GM20000 (cell line): ENCODE measurements around the gene IL31.

ENCODE experiments used
- DNase-seq: peaks from one replicate; pipeline ENCODE4 v3.0.0; 2012; ENCODE audit warnings: low spot score
- TF ChIP-seq, protein P1 (sequence below): IDR thresholded peaks from 2 replicates; pipeline ENCODE4 v1.5.1; 2012; ENCODE audit warnings: mild to moderate bottlenecking, control low read depth; ENCODE audit errors: extremely low read depth, missing control alignments

IL31 gene

DNA sequence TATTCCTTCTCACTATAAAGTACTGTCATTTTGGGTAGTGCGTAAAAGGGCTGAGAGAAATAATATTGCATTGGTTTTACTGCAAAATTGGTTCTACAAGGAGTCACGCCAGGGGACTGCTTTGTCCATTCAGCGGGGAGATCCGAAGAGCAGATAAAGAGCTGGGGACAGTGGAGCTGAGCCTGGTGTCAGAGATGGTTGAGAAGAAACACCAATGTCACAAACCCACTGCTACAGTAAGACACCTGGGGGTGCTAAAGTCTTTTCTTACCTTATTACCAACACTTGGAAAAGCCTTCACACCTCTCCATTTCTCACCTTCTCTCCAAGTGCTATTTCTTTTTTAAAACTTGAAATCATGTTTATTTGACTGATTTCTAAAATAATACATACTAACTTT, 14.1 kb downstream of the IL31 start:
- no peak for DNase-seq
- TF ChIP-seq, protein P1, sequence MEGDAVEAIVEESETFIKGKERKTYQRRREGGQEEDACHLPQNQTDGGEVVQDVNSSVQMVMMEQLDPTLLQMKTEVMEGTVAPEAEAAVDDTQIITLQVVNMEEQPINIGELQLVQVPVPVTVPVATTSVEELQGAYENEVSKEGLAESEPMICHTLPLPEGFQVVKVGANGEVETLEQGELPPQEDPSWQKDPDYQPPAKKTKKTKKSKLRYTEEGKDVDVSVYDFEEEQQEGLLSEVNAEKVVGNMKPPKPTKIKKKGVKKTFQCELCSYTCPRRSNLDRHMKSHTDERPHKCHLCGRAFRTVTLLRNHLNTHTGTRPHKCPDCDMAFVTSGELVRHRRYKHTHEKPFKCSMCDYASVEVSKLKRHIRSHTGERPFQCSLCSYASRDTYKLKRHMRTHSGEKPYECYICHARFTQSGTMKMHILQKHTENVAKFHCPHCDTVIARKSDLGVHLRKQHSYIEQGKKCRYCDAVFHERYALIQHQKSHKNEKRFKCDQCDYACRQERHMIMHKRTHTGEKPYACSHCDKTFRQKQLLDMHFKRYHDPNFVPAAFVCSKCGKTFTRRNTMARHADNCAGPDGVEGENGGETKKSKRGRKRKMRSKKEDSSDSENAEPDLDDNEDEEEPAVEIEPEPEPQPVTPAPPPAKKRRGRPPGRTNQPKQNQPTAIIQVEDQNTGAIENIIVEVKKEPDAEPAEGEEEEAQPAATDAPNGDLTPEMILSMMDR = no peak

DNA sequence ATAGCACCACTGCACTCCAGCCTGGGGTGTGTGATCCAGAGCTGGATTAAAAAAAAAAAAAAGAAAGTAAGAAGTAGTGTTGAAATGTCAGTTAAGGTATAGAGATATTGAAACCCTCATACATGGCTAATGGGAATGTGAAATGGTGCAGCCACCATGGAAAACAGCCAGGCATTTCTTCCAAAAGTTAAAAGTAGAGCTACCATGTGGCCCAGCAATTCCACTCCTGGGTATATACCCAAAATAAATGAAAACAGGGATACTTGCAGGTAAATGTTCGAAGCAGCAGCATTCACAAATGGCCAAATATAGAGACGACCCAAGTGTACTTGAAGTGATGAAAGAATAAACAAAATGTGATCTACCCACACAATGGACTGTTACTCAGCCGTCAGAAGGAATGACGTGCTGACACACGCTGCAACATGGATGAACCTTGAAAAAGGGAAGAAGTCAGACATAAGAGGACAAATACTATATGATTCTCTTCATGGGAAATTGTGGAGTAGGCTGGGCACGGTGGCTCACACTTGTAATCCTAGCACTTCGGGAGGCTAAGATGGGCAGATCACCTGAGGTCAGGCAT, 15.2 kb downstream of the IL31 start:
- DNase-seq = no peak
- TF ChIP-seq, protein P1 = no peak

DNA sequence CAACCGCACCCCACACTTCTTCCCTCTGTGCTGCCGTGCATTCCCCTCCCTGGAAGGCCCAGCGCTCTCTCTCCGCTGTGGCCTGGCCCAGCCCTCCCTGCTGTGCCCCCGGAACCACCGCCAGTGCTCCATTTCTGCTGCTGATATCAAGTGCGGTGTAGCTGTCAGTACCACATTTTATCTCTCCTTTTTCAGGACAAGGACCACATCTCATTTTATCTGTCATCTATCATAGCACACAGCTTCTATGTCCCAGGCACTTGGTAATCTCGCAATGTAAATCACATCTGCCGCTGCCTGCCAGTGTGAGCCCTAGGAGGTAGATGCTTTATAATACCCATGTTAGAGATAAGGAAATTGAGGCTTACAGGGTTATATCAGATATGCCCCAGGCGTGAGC, 18.3 kb downstream of the IL31 start:
- no peak for DNase-seq
- TF ChIP-seq, protein P1 = no peak

DNA sequence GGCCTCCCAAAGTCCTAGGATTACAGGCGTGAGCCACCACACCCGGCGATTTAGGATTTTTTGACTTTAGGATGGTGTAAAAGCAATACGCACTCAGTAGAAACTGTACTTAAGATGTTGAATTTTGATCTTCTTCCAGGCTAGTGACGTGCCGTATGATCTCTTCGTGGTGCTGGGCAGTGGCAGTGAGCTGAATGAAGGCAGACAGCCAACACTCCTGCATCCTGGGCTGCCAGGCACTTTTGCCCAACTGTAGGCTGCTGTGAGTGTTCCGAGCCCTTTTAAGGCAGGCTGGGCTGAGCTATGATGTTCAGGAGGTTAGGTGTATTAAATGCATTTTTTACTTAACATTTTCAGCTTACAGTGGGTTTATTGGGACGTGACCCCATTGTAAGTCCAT, 21.3 kb downstream of the IL31 start:
- TF ChIP-seq, protein P1 = no peak
- DNase-seq = no peak

DNA sequence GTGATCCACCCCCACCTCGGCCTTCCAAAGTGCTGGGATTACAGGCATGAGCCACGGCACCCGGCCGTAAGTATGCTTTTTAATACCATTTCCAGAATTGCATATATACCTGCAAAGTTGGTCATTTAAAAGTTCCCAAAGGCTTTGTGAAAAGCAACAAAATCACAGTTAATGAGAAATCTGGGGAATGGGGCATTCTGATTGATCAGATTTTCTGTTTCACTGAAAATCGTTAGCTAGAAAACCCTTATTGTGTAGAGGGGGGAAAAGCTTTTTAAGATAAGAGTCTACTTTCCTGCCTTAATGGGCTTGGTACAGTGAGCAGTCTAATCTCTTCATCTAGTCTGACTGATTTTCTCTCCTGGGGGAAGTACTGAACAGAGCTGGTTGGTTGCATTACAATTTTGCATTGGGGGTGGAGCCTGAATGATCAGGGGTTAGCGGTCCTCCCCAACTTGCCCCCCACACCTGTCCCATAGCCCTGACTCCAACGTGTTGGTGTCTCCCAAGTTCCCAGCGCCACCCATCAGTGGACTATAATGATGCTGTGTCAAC, 23.8 kb downstream of the IL31 start:
- no peak for DNase-seq
- TF ChIP-seq, protein P1 = no peak

DNA sequence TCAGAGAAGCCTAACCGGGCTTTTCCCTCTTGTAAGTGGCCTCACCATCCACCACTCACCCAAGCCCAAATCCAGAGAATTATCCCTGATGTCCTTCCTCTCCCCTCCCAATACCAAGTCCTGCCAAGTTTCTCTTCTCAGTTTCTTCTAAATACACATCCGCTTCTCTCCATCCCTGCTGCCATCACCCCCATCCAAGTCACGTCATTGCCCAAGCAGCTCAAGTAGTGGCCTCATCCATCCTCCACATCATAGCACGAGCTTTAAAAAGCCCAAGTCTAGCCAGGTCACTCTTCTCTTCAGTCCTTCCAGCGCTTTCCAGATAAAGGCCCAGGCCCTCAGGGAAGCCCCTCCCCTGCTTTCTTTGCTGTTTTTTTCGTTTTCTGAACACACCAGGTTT, 25.4 kb downstream of the IL31 start:
- DNase-seq = no peak
- TF ChIP-seq, protein P1 = no peak

DNA sequence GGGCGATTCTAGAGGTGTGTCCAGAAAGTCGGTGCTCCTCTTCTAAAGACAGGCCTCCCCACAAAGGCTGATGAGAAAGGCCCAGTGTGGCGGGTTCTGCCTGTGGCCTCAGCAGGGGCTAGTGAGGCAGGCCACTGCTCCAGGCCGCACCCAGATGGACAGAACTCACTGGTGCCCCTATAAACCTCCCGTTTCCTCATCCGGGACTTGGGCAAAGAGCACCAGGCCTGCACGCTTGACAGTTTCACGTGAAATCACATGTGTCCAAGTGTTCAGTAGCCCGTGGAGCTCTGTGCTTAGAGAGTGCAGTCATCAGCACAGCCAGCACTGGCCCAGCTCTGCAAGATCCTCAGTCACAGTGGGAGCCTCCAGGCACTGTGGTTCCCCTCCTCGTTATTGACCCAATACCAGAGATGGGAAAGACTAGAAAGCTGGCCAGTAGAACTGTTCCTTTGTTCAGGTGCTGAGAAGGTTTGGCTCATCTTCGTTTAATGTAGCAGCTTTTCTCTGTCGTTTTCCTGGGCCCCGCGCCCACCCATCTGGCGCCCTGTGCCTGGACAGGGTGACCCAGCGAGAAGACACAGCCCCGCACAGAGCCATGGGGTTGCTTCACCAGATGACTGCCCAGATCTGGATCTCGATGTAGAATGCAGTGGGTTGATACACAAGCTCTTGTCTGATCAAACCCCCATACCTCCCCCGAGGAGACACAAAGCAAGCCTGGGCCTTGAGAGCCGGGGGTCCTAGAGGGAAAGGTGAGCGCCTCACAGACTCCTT, 26.3 kb downstream of the IL31 start:
- DNase-seq = no peak
- TF ChIP-seq, protein P1 = no peak
